HG03159 (cell line): Measurements from ENCODE around the gene BMPR2.
"Not testable (repeated sequence)": the region's sequence is repeated elsewhere in the genome, so short reads cannot be mapped to it uniquely, and the experiment has no call there.

Source experiments
- ATAC-seq: cut with Tn5 transposase; IDR thresholded peaks from one replicate; pipeline ENCODE4 v1.9.1; 2021; ENCODE audit warnings: mild to moderate bottlenecking, moderate library complexity; ENCODE audit not compliant: unreplicated experiment

Gene BMPR2

GRCh38 chr2:202378662-202379358, 2.7 kb downstream of the BMPR2 start:
- ATAC-seq: no peak

- ATAC-seq: no peak
These were observed 6.6 kb downstream of the BMPR2 start for GRCh38 chr2:202382684-202383083.

GRCh38 chr2:202386495-202386894, 10.4 kb downstream of the BMPR2 start:
- ATAC-seq: not testable (repeated sequence)

GRCh38 chr2:202387608-202388342, 11.6 kb downstream of the BMPR2 start:
- no peak for ATAC-seq

- no peak for ATAC-seq
These were observed 24.8 kb downstream of the BMPR2 start for GRCh38 chr2:202400941-202401340.

GRCh38 chr2:202405798-202406197, 29.7 kb downstream of the BMPR2 start:
- ATAC-seq: no peak

- no peak for ATAC-seq
These were observed 30.4 kb downstream of the BMPR2 start for GRCh38 chr2:202406445-202406978.

- no peak for ATAC-seq
These were observed 32.5 kb downstream of the BMPR2 start for GRCh38 chr2:202408546-202409140.

- ATAC-seq: no peak
These were observed 34.0 kb downstream of the BMPR2 start for GRCh38 chr2:202410092-202410491.

- ATAC-seq: no peak
These were observed 35.0 kb downstream of the BMPR2 start for GRCh38 chr2:202411097-202411496.

GRCh38 chr2:202418027-202418426, 41.9 kb downstream of the BMPR2 start:
- no peak for ATAC-seq

- no peak for ATAC-seq
These were observed 42.4 kb downstream of the BMPR2 start for GRCh38 chr2:202418511-202418910.

- no peak for ATAC-seq
These were observed 47.0 kb downstream of the BMPR2 start for GRCh38 chr2:202423139-202423538.

GRCh38 chr2:202425036-202425435, 48.9 kb downstream of the BMPR2 start:
- ATAC-seq: no peak

GRCh38 chr2:202426751-202427150, 50.6 kb downstream of the BMPR2 start:
- ATAC-seq: no peak

- ATAC-seq: no peak
These were observed 53.2 kb downstream of the BMPR2 start for GRCh38 chr2:202429164-202429980.

GRCh38 chr2:202432776-202433175, 56.6 kb downstream of the BMPR2 start:
- ATAC-seq: no peak

- no peak for ATAC-seq
These were observed 58.3 kb downstream of the BMPR2 start for GRCh38 chr2:202434472-202434871.

- ATAC-seq: no peak
These were observed 60.5 kb downstream of the BMPR2 start for GRCh38 chr2:202436626-202437025.

GRCh38 chr2:202440117-202440516, 64.0 kb downstream of the BMPR2 start:
- ATAC-seq: not testable (repeated sequence)

GRCh38 chr2:202442882-202443281, 66.8 kb downstream of the BMPR2 start:
- ATAC-seq: no peak
